HAP-1 (cell line): ENCODE data around the gene PCSK4.

Experiments used
- DNase-seq, 2 experiments: peaks; one replicate each; pipeline ENCODE4 v3.0.0-alpha.2; 2016 to 2020; ENCODE audit warnings: low spot score in 2 of 2
- H3K27me3 ChIP-seq: fragments of 250-450 bp; sonication (Bioruptor Pico); 2 replicates; pipeline ENCODE4 v1.5.1; 2020; ENCODE audit warnings: low read depth, mild to moderate bottlenecking, moderate library complexity
- H3K36me3 ChIP-seq: fragments of 250-450 bp; sonication (Bioruptor Pico); replicated peaks from 2 replicates; pipeline ENCODE4 v1.5.1; 2020; ENCODE audit warnings: mild to moderate bottlenecking
- H3K4me1 ChIP-seq: fragments of 250-450 bp; sonication (Bioruptor Pico); 2 replicates; pipeline ENCODE4 v1.5.1; 2020; ENCODE audit warnings: mild to moderate bottlenecking
- H3K4me3 ChIP-seq: fragments of 250-450 bp; sonication (Bioruptor Pico); 2 replicates; pipeline ENCODE4 v1.5.1; 2020; ENCODE audit warnings: mild to moderate bottlenecking, moderate library complexity
- H3K9me3 ChIP-seq: fragments of 250-450 bp; sonication (Bioruptor Pico); 2 replicates; pipeline ENCODE4 v1.5.1; 2020; ENCODE audit warnings: mild to moderate bottlenecking, moderate library complexity
- in situ Hi-C: fragments of 300-500 bp; cut with MboI; formaldehyde crosslinking; loops from 3 replicates; pipeline ENCODE4 v1.14.3; 2020; ENCODE audit warnings: low sequenced_read_pairs, inconsistent platforms, mixed read lengths

Gene PCSK4

GRCh38 chr19:1492474-1493006 is 2.4 kb upstream of the PCSK4 start:
- in situ Hi-C loops = no loop called here
- no peak for DNase-seq
- H3K4me3 ChIP-seq = no peak overlapping the region
- H3K36me3 ChIP-seq = no peaks in the 10 kb centered on the region
- H3K4me1 ChIP-seq = peaks cover 19% of the 10 kb centered on the region
- H3K9me3 ChIP-seq = no peaks in the 10 kb centered on the region
- H3K27me3 ChIP-seq = no peaks in the 10 kb centered on the region

- Histone ChIP-seq H3K27me3 (no peaks in the 10 kb centered on the region), H3K4me1 (peaks cover 19% of the 10 kb centered on the region), H3K9me3 (no peaks in the 10 kb centered on the region), H3K36me3 (no peaks in the 10 kb centered on the region), H3K4me3 (peak overlapping the region; percentile 51)
- in situ Hi-C loops = no loop called here
- DNase-seq = no peak
These were observed 1.7 kb upstream of the PCSK4 start for GRCh38 chr19:1491849-1492170.

- in situ Hi-C loops = no loop called here
- Histone ChIP-seq H3K4me1 (peaks cover 19% of the 10 kb centered on the region), H3K27me3 (no peaks in the 10 kb centered on the region), H3K9me3 (no peaks in the 10 kb centered on the region), H3K4me3 (peak within 1 kb of the TSS; percentile 51), H3K36me3 (no peaks in the 10 kb centered on the region)
- DNase-seq = no peak
These were observed 1.1 kb upstream of the PCSK4 start, which contains the start of gene REEP6 for GRCh38 chr19:1491114-1491848. REEP6 (plus strand) TSS chr19:1491181; CDS start chr19:1491270, 89 bp downstream.

GRCh38 chr19:1489463-1490310 is 463 bp downstream of the PCSK4 start:
- Histone ChIP-seq H3K9me3 (no peaks in the 10 kb centered on the region), H3K4me3 (peak overlapping the region; percentile 39), H3K27me3 (no peaks in the 10 kb centered on the region), H3K36me3 (no peaks in the 10 kb centered on the region), H3K4me1 (peaks cover 19% of the 10 kb centered on the region)
- in situ Hi-C loops = no loop called here
- no peak for DNase-seq

GRCh38 chr19:1488282-1488601 is 1.9 kb downstream of the PCSK4 start:
- no peaks in the 10 kb centered on the region for H3K27me3 ChIP-seq
- H3K36me3 ChIP-seq = no peaks in the 10 kb centered on the region
- H3K4me1 ChIP-seq = peaks cover 18% of the 10 kb centered on the region
- in situ Hi-C loops = no loop called here
- no peaks in the 10 kb centered on the region for H3K9me3 ChIP-seq
- DNase-seq = no peak
- no peak overlapping the region for H3K4me3 ChIP-seq

- Histone ChIP-seq H3K9me3 (no peaks in the 10 kb centered on the region), H3K27me3 (no peaks in the 10 kb centered on the region), H3K4me3 (no peak overlapping the region), H3K4me1 (peaks cover 13% of the 10 kb centered on the region), H3K36me3 (no peaks in the 10 kb centered on the region)
- in situ Hi-C loops = no loop called here
- DNase-seq = no peak
These were observed 2.4 kb downstream of the PCSK4 start for GRCh38 chr19:1487576-1488281.

GRCh38 chr19:1486720-1487575 is 3.2 kb downstream of the PCSK4 start:
- Histone ChIP-seq H3K36me3 (no peaks in the 10 kb centered on the region), H3K9me3 (no peaks in the 10 kb centered on the region), H3K27me3 (no peaks in the 10 kb centered on the region), H3K4me1 (peaks cover 12% of the 10 kb centered on the region), H3K4me3 (no peak overlapping the region)
- in situ Hi-C loops = no loop called here
- DNase-seq = no peak

- in situ Hi-C loops = no loop called here
- H3K9me3 ChIP-seq = no peaks in the 10 kb centered on the region
These were observed 6.1 kb downstream of the PCSK4 start for GRCh38 chr19:1483979-1484428.

GRCh38 chr19:1483131-1483978 is 6.8 kb downstream of the PCSK4 start:
- in situ Hi-C loops = no loop called here
- H3K4me1 ChIP-seq = no peaks in the 10 kb centered on the region; the same call in 1 of the 2 replicates
- no peaks in the 10 kb centered on the region for H3K27me3 ChIP-seq
- H3K9me3 ChIP-seq = no peaks in the 10 kb centered on the region
- peaks cover 3% of the 10 kb centered on the region; the same call in 1 of the 2 replicates for H3K36me3 ChIP-seq
- H3K4me3 ChIP-seq = no peak overlapping the region
- no peak for DNase-seq

More at GRCh38 chr19:1483979-1484428, 6.1 kb downstream of the PCSK4 start:
- no peaks in the 10 kb centered on the region; the same call in 1 of the 2 replicates for H3K4me1 ChIP-seq
- no peak overlapping the region for H3K4me3 ChIP-seq
- no peaks in the 10 kb centered on the region for H3K27me3 ChIP-seq
- H3K36me3 ChIP-seq = no peaks in the 10 kb centered on the region
- no peak for DNase-seq

- H3K4me3 ChIP-seq = no peak overlapping the region
- in situ Hi-C loops = no loop called here
- no peaks in the 10 kb centered on the region for H3K9me3 ChIP-seq
- DNase-seq = peak in 1 of 2 experiments; percentile 54
- no peaks in the 10 kb centered on the region for H3K27me3 ChIP-seq
- peaks cover 3% of the 10 kb centered on the region for H3K36me3 ChIP-seq
- H3K4me1 ChIP-seq = no peaks in the 10 kb centered on the region; the same call in 1 of the 2 replicates
These were observed 7.6 kb downstream of the PCSK4 start for GRCh38 chr19:1482361-1483130.

- no peaks in the 10 kb centered on the region for H3K27me3 ChIP-seq
- H3K36me3 ChIP-seq = peaks cover 8% of the 10 kb centered on the region
- no peaks in the 10 kb centered on the region for H3K9me3 ChIP-seq
- DNase-seq = no peak
- in situ Hi-C loops = no loop called here
- H3K4me3 ChIP-seq = no peak overlapping the region
- H3K4me1 ChIP-seq = no peaks in the 10 kb centered on the region; the same call in 1 of the 2 replicates
These were observed 8.2 kb downstream of the PCSK4 start for GRCh38 chr19:1481893-1482360.
